ENCODE data around the gene HCLS1. TPM values are rescaled to one million over a fixed set of nuclear protein-coding genes. Genes with fewer than 3 reads are reported as not detected.

HCLS1 gene
- total RNA-seq, 1 donor from 2014 or later = 45.8 TPM

DNA sequence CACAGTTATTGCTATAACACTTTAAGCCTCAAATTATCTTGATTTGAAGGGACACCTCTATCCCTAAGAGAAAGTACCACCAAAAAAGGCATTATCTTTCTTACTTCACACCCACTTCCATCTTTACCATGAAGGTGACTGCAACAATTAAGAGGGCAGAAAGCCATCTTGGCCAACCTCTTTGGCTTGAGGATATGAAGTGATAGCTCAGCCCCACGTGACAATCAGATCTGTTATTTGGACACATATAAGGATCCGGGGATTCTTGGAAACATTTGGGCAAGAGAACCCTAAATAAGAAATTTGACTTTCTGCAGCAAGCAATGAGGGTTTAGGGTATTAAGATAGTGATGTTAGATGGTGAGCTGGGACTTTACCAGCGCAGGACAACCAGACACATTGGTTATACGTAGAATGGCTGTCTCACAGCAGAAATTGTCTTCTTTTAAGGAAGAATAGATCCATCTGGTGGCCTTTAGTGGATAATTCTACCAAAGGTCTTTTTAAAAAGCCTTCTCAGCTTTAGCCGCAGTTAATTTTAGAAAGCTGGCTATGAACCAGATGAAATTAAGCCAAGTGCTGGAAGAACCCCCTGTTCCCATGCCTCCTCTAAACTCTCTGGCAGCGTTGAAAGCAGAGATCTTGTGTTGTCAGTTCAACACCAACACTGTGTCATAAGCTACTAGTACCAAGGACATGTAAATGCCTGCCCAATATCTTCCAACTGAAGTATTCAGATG, 12.3 kb downstream of the HCLS1 start:
- H3K9me3 Mint-ChIP-seq (ENCODE audit: unreplicated experiment) = no peaks in the 10 kb centered on the region
- H3K36me3 Mint-ChIP-seq (ENCODE audit: low read depth, unreplicated experiment) = peaks cover 7% of the 10 kb centered on the region
- DNase-seq (ENCODE audit: low spot score) = no peak
- no peaks in the 10 kb centered on the region for H3K4me1 Mint-ChIP-seq (ENCODE audit: unreplicated experiment)
- H3K27me3 Mint-ChIP-seq (ENCODE audit: unreplicated experiment) = peaks cover 2% of the 10 kb centered on the region
- no peak overlapping the region for H3K27ac Mint-ChIP-seq (ENCODE audit: unreplicated experiment)
- TF ChIP-seq, protein P1, sequence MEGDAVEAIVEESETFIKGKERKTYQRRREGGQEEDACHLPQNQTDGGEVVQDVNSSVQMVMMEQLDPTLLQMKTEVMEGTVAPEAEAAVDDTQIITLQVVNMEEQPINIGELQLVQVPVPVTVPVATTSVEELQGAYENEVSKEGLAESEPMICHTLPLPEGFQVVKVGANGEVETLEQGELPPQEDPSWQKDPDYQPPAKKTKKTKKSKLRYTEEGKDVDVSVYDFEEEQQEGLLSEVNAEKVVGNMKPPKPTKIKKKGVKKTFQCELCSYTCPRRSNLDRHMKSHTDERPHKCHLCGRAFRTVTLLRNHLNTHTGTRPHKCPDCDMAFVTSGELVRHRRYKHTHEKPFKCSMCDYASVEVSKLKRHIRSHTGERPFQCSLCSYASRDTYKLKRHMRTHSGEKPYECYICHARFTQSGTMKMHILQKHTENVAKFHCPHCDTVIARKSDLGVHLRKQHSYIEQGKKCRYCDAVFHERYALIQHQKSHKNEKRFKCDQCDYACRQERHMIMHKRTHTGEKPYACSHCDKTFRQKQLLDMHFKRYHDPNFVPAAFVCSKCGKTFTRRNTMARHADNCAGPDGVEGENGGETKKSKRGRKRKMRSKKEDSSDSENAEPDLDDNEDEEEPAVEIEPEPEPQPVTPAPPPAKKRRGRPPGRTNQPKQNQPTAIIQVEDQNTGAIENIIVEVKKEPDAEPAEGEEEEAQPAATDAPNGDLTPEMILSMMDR (IDR thresholded peaks at IDR 0.05; ENCODE audit: unreplicated experiment) = no peak
- H3K4me3 Mint-ChIP-seq (ENCODE audit: unreplicated experiment) = no peak overlapping the region

DNA sequence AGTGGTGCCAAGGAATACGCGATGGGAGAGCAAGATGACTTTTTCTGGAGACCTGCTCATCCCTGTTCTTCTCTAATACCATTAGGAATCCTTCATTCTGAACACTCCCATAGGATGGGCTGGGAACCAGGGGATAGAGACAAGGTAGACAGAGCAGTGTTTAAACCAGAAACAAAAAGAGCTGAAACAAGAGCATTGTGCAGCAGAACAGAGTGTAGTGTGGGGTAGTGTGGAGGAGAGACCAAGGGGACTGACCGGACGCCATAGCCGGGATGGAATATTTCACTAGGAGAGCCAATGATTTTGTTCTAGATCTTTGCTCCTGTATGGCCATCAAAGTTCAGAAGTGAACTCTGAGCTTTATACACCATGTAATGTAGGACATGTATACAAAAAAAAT, 15.6 kb downstream of the HCLS1 start:
- peaks cover 2% of the 10 kb centered on the region for H3K27me3 Mint-ChIP-seq (ENCODE audit: unreplicated experiment)
- no peak overlapping the region for H3K4me3 Mint-ChIP-seq (ENCODE audit: unreplicated experiment)
- DNase-seq (ENCODE audit: low spot score) = no peak
- H3K27ac Mint-ChIP-seq (ENCODE audit: unreplicated experiment) = no peak overlapping the region
- peaks cover 24% of the 10 kb centered on the region for H3K36me3 Mint-ChIP-seq (ENCODE audit: low read depth, unreplicated experiment)
- TF ChIP-seq, protein P1 (IDR thresholded peaks at IDR 0.05; ENCODE audit: unreplicated experiment) = no peak
- H3K4me1 Mint-ChIP-seq (ENCODE audit: unreplicated experiment) = no peaks in the 10 kb centered on the region
- no peaks in the 10 kb centered on the region for H3K9me3 Mint-ChIP-seq (ENCODE audit: unreplicated experiment)

GRCh38 chr3:121642601-121643314, 17.9 kb downstream of the HCLS1 start:
- no peak for DNase-seq (ENCODE audit: low spot score)
- TF ChIP-seq, protein P1 (IDR thresholded peaks at IDR 0.05; ENCODE audit: unreplicated experiment) = no peak
- Mint-ChIP-seq H3K27me3 (ENCODE audit: unreplicated experiment) (peaks cover 2% of the 10 kb centered on the region), H3K9me3 (ENCODE audit: unreplicated experiment) (no peaks in the 10 kb centered on the region), H3K4me1 (ENCODE audit: unreplicated experiment) (no peaks in the 10 kb centered on the region), H3K27ac (ENCODE audit: unreplicated experiment) (no peak overlapping the region), H3K4me3 (ENCODE audit: unreplicated experiment) (no peak overlapping the region), H3K36me3 (ENCODE audit: low read depth, unreplicated experiment) (peaks cover 25% of the 10 kb centered on the region)

GRCh38 chr3:121641127-121641526, 19.6 kb downstream of the HCLS1 start:
- DNase-seq (ENCODE audit: low spot score) = no peak
- no peaks in the 10 kb centered on the region for H3K4me1 Mint-ChIP-seq (ENCODE audit: unreplicated experiment)
- no peak overlapping the region for H3K4me3 Mint-ChIP-seq (ENCODE audit: unreplicated experiment)
- peaks cover 2% of the 10 kb centered on the region for H3K27me3 Mint-ChIP-seq (ENCODE audit: unreplicated experiment)
- H3K9me3 Mint-ChIP-seq (ENCODE audit: unreplicated experiment) = no peaks in the 10 kb centered on the region
- H3K27ac Mint-ChIP-seq (ENCODE audit: unreplicated experiment) = no peak overlapping the region
- peaks cover 41% of the 10 kb centered on the region for H3K36me3 Mint-ChIP-seq (ENCODE audit: low read depth, unreplicated experiment)
- TF ChIP-seq, protein P1 (IDR thresholded peaks at IDR 0.05; ENCODE audit: unreplicated experiment) = no peak

GRCh38 chr3:121637922-121638321, 22.8 kb downstream of the HCLS1 start:
- no peaks in the 10 kb centered on the region for H3K9me3 Mint-ChIP-seq (ENCODE audit: unreplicated experiment)
- peaks cover 3% of the 10 kb centered on the region for H3K27me3 Mint-ChIP-seq (ENCODE audit: unreplicated experiment)
- H3K36me3 Mint-ChIP-seq (ENCODE audit: low read depth, unreplicated experiment) = peaks cover 51% of the 10 kb centered on the region
- H3K27ac Mint-ChIP-seq (ENCODE audit: unreplicated experiment) = no peak overlapping the region
- TF ChIP-seq, protein P1 (IDR thresholded peaks at IDR 0.05; ENCODE audit: unreplicated experiment) = no peak
- no peak overlapping the region for H3K4me3 Mint-ChIP-seq (ENCODE audit: unreplicated experiment)
- no peak for DNase-seq (ENCODE audit: low spot score)
- no peaks in the 10 kb centered on the region for H3K4me1 Mint-ChIP-seq (ENCODE audit: unreplicated experiment)

All from endothelial cell (in vitro differentiated cells).